MCF 10A (cell line): Measurements from ENCODE around the gene SYNDIG1L. TPM values are rescaled to one million over a fixed set of nuclear protein-coding genes. Genes with fewer than 3 reads are reported as not detected.

Source experiments
- BruUV-seq: library from RNA; stranded (reverse); fragments of 400-500 nt; replicated peaks from 2 replicates; lab custom pipeline; 2021; lab: Mats Ljungman, UMichigan
- CTCF ChIA-PET: fragments of 300-600 bp; sonication (Branson Sonifier 250); formaldehyde crosslinking; extraction: SDS; loops from one replicate; lab custom pipeline; 2021; ENCODE audit warnings: antibody characterized with exemption, inconsistent platforms; lab: Yijun Ruan, JAX
- POLR2A ChIA-PET: fragments of 300-600, 350-650 bp; sonication (Branson Sonifier 250); formaldehyde crosslinking; extraction: SDS; loops from one replicate; lab custom pipeline; 2020; ENCODE audit warnings: antibody characterized with exemption, inconsistent platforms; lab: Yijun Ruan, JAX
- DNase-seq: peaks from one replicate; pipeline ENCODE4 v3.0.0-alpha.2; 2018; ENCODE audit not compliant: unreplicated experiment
- H3K27ac Mint-ChIP-seq: one replicate; pipeline ENCODE4 v1.8.0; 2022; ENCODE audit warnings: mild to moderate bottlenecking, low read depth, mixed read lengths; ENCODE audit not compliant: unreplicated experiment
- H3K27me3 Mint-ChIP-seq: one replicate; pipeline ENCODE4 v1.8.0; 2022; ENCODE audit warnings: mixed read lengths; ENCODE audit not compliant: insufficient read depth, unreplicated experiment
- H3K36me3 Mint-ChIP-seq: one replicate; pipeline ENCODE4 v1.8.0; 2022; ENCODE audit warnings: mild to moderate bottlenecking, moderate library complexity, mixed read lengths; ENCODE audit not compliant: insufficient read depth, unreplicated experiment
- H3K4me1 Mint-ChIP-seq: one replicate; pipeline ENCODE4 v1.8.0; 2022; ENCODE audit warnings: mixed read lengths; ENCODE audit not compliant: insufficient read depth, unreplicated experiment
- H3K4me3 Mint-ChIP-seq: one replicate; pipeline ENCODE4 v1.8.0; 2022; ENCODE audit warnings: mild to moderate bottlenecking, moderate library complexity, mixed read lengths; ENCODE audit not compliant: unreplicated experiment
- H3K9me3 Mint-ChIP-seq: one replicate; pipeline ENCODE4 v1.8.0; 2022; ENCODE audit warnings: mixed read lengths; ENCODE audit not compliant: unreplicated experiment
- CTCF ChIP-seq: fragments of 200-600 bp; IDR thresholded peaks from one replicate; pipeline ENCODE4 v1.8.0; 2022; ENCODE audit warnings: antibody characterized with exemption, mild to moderate bottlenecking; ENCODE audit not compliant: unreplicated experiment
- intact Hi-C: fragments of 100-400 bp; cut with micrococcal nuclease; formaldehyde crosslinking; loops from 2 replicates; pipeline ENCODE4 v1.14.1; 2022
- total RNA-seq: library from RNA; stranded (reverse); gene quantifications from 2 replicates; pipeline ENCODE4 v1.2.3, GENCODE V29; 2022

SYNDIG1L gene
- total RNA-seq, 1 experiment from 2014 or later, result not detected

- H3K4me1 Mint-ChIP-seq, result no peaks in the 10 kb centered on the region
- intact Hi-C loops, result no loop called here
- no peaks in the 10 kb centered on the region for H3K36me3 Mint-ChIP-seq
- BruUV-seq, result no TSS peak
- ChIA-PET POLR2A (no interaction called here), CTCF (no interaction called here)
- H3K9me3 Mint-ChIP-seq, result no peaks in the 10 kb centered on the region
- no peak overlapping the region for H3K4me3 Mint-ChIP-seq
- peaks cover 15% of the 10 kb centered on the region for H3K27me3 Mint-ChIP-seq
- no peak overlapping the region for H3K27ac Mint-ChIP-seq
- no peak for DNase-seq
- TF ChIP-seq CTCF, result no peak
Observed at GRCh38 chr14:74377976-74378690, 47.9 kb downstream of the SYNDIG1L start.

- no peaks in the 10 kb centered on the region for H3K4me1 Mint-ChIP-seq
- no TSS peak for BruUV-seq
- peaks cover 19% of the 10 kb centered on the region for H3K27me3 Mint-ChIP-seq
- no peaks in the 10 kb centered on the region for H3K9me3 Mint-ChIP-seq
- no peak for DNase-seq
- no peak overlapping the region for H3K4me3 Mint-ChIP-seq
- ChIA-PET CTCF (interaction anchor here (0.6 kb wide), 1 partner anchor 13 kb away, joined by 4 read pairs; no protein-coding TSS in a partner anchor), POLR2A (no interaction called here)
- TF ChIP-seq CTCF, result no peak
- H3K36me3 Mint-ChIP-seq, result no peaks in the 10 kb centered on the region
- intact Hi-C loops, result loop anchor here (10.0 kb wide), 1 partner anchor 236 kb away; no protein-coding TSS in a partner anchor
- H3K27ac Mint-ChIP-seq, result no peak overlapping the region
Observed at GRCh38 chr14:74368441-74368840, 57.6 kb downstream of the SYNDIG1L start.

DNA sequence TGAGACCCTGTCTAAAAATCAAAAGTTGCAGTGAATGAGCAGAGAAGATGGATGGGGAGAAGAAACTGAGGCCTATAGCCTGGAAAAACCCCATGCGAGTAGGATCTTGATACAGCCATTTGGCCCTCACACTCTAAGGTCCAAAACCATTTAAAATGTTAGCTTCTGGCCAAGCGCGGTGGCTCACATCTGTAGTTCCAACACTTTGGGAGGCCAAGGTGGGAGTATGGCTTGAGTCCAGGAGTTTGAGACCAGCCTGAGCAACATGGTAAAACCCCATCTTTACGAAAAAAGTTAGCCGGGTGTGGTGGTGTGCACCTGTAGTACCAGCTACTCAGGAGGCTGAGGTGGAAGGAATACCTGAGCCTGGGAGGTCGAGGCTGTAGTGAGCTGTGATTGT lies 58.0 kb downstream of the SYNDIG1L start:
- DNase-seq, result no peak
- Mint-ChIP-seq H3K36me3 (no peaks in the 10 kb centered on the region), H3K4me3 (no peak overlapping the region), H3K27me3 (peaks cover 20% of the 10 kb centered on the region), H3K9me3 (no peaks in the 10 kb centered on the region), H3K4me1 (no peaks in the 10 kb centered on the region), H3K27ac (no peak overlapping the region)
- intact Hi-C loops, result loop anchor here (10.0 kb wide), 1 partner anchor 237 kb away; no protein-coding TSS in a partner anchor
- CTCF ChIA-PET, result interaction anchor here (0.6 kb wide), 1 partner anchor 13 kb away, joined by 4 read pairs; no protein-coding TSS in a partner anchor
- TF ChIP-seq CTCF, result no peak
- POLR2A ChIA-PET, result no interaction called here
- no TSS peak for BruUV-seq

DNA sequence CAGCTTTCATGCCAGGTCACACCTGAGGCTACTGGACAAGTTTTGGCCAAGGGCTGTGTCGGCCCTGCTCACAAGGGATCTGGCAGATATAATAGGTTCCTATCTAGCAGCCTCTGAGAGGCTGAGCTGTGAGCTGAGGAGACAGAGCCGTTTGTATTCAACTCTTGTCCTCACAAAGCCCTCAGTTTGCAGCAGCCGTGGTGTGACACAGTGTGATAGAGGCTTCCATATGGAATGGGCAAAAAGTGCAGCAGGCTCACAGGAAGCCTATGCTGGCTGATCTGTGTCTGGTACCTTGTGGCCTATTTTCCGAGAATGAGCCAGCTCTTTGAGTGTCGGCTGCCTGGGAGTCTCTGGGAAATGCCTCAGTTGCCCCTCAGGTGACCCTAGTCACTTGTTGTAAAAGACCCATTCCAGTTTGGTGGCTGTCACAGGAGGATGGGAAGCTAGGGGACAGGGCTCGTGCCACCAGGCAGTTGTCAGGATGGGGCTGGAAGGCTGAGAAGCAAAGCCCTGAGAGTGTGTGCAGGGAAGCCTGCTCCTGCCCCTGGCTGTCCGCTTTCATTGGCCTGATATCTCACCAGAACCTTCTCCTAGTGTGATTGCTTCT lies 61.6 kb downstream of the SYNDIG1L start:
- Mint-ChIP-seq H3K27me3 (peaks cover 20% of the 10 kb centered on the region), H3K9me3 (no peaks in the 10 kb centered on the region), H3K4me3 (no peak overlapping the region), H3K36me3 (no peaks in the 10 kb centered on the region), H3K4me1 (no peaks in the 10 kb centered on the region), H3K27ac (no peak overlapping the region)
- BruUV-seq, result no TSS peak
- ChIA-PET POLR2A (no interaction called here), CTCF (interaction anchor here (0.6 to 1.9 kb wide), 4 partner anchors 8 to 210 kb away, joined by 3 to 9 read pairs (median 4); no protein-coding TSS in a partner anchor)
- intact Hi-C loops, result loop anchor here (10.0 kb wide), 1 partner anchor 240 kb away; no protein-coding TSS in a partner anchor
- no peak for DNase-seq
- TF ChIP-seq CTCF, result no peak
